ENCODE results near the gene RNF19B.

Gene RNF19B

GRCh38 chr1:32897082-32898049 lies 67.2 kb downstream of the RNF19B start:
- H3K4me1 ChIP-seq (ENCODE audit: control insufficient read depth in 2 of 2, insufficient read depth in 1 of 2, low read depth in 1 of 2, low read length in 2 of 2) = peaks cover 11 to 17% of the 10 kb centered on the region in 2 donors

GRCh38 chr1:32896451-32896850 lies 68.2 kb downstream of the RNF19B start:
- Histone ChIP-seq H2BK12ac (ENCODE audit: low read length) (no peak overlapping the region), H3K4me1 (ENCODE audit: control insufficient read depth in 2 of 2, insufficient read depth in 1 of 2, low read depth in 1 of 2, low read length in 2 of 2) (peaks cover 11 to 17% of the 10 kb centered on the region in 2 donors), H3K4ac (ENCODE audit: low read length) (no peak overlapping the region), H3K27ac (replicated peaks; ENCODE audit: low read length) (no peak overlapping the region), H3K27me3 (ENCODE audit: control insufficient read depth in 3 of 3, insufficient read depth in 3 of 3, low read depth in 1 of 3, low read length in 3 of 3) (peaks cover 10 to 80% (median 28%) of the 10 kb centered on the region in 3 experiments), H2BK5ac (ENCODE audit: low read length) (no peak overlapping the region), H4K8ac (ENCODE audit: low read depth, low read length) (no peak overlapping the region), H2BK120ac (ENCODE audit: low read depth, low read length) (no peak overlapping the region), H3K9me3 (replicated peaks in 1 of 2; ENCODE audit: control insufficient read depth in 2 of 2, insufficient read depth in 1 of 2, low read depth in 1 of 2, low read length in 2 of 2) (peaks cover 0 to 5% of the 10 kb centered on the region in 2 donors), H4K91ac (ENCODE audit: low read depth, low read length, poor library complexity) (no peak overlapping the region), H3K23ac (ENCODE audit: low read depth, low read length, poor library complexity) (peak overlapping the region; percentile 58), H3K9ac (ENCODE audit: low read depth, low read length, poor library complexity) (no peak overlapping the region), H3K36me3 (replicated peaks in 1 of 2; ENCODE audit: control insufficient read depth in 2 of 2, insufficient read depth in 2 of 2, low read length in 2 of 2) (no peaks in the 10 kb centered on the region), H3K14ac (ENCODE audit: low read length) (no peak overlapping the region), H2BK15ac (ENCODE audit: low read length) (peak overlapping the region; percentile 39), H2AFZ (ENCODE audit: low read length) (no peak overlapping the region), H3K18ac (ENCODE audit: low read length) (peak overlapping the region; percentile 45), H3K4me2 (ENCODE audit: insufficient read depth, low read length, poor library complexity, severe bottlenecking) (no peak overlapping the region), H3K4me3 (ENCODE audit: low read length in 2 of 2) (no peak overlapping the region), H2AK5ac (ENCODE audit: low read depth, low read length) (peak overlapping the region; percentile 58), H3K79me1 (ENCODE audit: low read depth, low read length) (peaks cover 5% of the 10 kb centered on the region)
- no peak for DNase-seq (ENCODE audit: low spot score)
- WGBS, 2 donors (ENCODE audit: extremely low coverage in 2 of 2, insufficient read length in 2 of 2, insufficient replicate concordance in 1 of 2) = no CpG with 5 or more reads among the region's 5 CpGs

More at GRCh38 chr1:32897082-32898049, 67.2 kb downstream of the RNF19B start:
- H2AFZ ChIP-seq (ENCODE audit: low read length) = no peak overlapping the region
- no peak overlapping the region for H3K9ac ChIP-seq (ENCODE audit: low read depth, low read length, poor library complexity)
- peaks cover 10 to 79% (median 33%) of the 10 kb centered on the region in 3 experiments for H3K27me3 ChIP-seq (ENCODE audit: control insufficient read depth in 3 of 3, insufficient read depth in 3 of 3, low read depth in 1 of 3, low read length in 3 of 3)
- peaks cover 0 to 6% of the 10 kb centered on the region in 2 donors for H3K9me3 ChIP-seq (replicated peaks in 1 of 2; ENCODE audit: control insufficient read depth in 2 of 2, insufficient read depth in 1 of 2, low read depth in 1 of 2, low read length in 2 of 2)
- WGBS, 2 donors (ENCODE audit: extremely low coverage in 2 of 2, insufficient read length in 2 of 2, insufficient replicate concordance in 1 of 2) = no CpG with 5 or more reads among the region's 11 CpGs
- DNase-seq (ENCODE audit: low spot score) = no peak
- H4K8ac ChIP-seq (ENCODE audit: low read depth, low read length) = no peak overlapping the region
- no peak overlapping the region for H3K4me3 ChIP-seq (ENCODE audit: low read length in 2 of 2)
- H2BK5ac ChIP-seq (ENCODE audit: low read length) = no peak overlapping the region
- H3K18ac ChIP-seq (ENCODE audit: low read length) = no peak overlapping the region
- H3K4me2 ChIP-seq (ENCODE audit: insufficient read depth, low read length, poor library complexity, severe bottlenecking) = no peak overlapping the region
- no peak overlapping the region for H2AK5ac ChIP-seq (ENCODE audit: low read depth, low read length)
- peak overlapping the region; percentile 94 for H3K23ac ChIP-seq (ENCODE audit: low read depth, low read length, poor library complexity)
- no peak overlapping the region for H2BK120ac ChIP-seq (ENCODE audit: low read depth, low read length)
- no peak overlapping the region for H3K27ac ChIP-seq (replicated peaks; ENCODE audit: low read length)
- H2BK12ac ChIP-seq (ENCODE audit: low read length) = no peak overlapping the region
- H3K79me1 ChIP-seq (ENCODE audit: low read depth, low read length) = peaks cover 5% of the 10 kb centered on the region
- H3K4ac ChIP-seq (ENCODE audit: low read length) = no peak overlapping the region
- H3K36me3 ChIP-seq (replicated peaks in 1 of 2; ENCODE audit: control insufficient read depth in 2 of 2, insufficient read depth in 2 of 2, low read length in 2 of 2) = no peaks in the 10 kb centered on the region
- no peak overlapping the region for H4K91ac ChIP-seq (ENCODE audit: low read depth, low read length, poor library complexity)
- H2BK15ac ChIP-seq (ENCODE audit: low read length) = no peak overlapping the region
- H3K14ac ChIP-seq (ENCODE audit: low read length) = no peak overlapping the region

DNA sequence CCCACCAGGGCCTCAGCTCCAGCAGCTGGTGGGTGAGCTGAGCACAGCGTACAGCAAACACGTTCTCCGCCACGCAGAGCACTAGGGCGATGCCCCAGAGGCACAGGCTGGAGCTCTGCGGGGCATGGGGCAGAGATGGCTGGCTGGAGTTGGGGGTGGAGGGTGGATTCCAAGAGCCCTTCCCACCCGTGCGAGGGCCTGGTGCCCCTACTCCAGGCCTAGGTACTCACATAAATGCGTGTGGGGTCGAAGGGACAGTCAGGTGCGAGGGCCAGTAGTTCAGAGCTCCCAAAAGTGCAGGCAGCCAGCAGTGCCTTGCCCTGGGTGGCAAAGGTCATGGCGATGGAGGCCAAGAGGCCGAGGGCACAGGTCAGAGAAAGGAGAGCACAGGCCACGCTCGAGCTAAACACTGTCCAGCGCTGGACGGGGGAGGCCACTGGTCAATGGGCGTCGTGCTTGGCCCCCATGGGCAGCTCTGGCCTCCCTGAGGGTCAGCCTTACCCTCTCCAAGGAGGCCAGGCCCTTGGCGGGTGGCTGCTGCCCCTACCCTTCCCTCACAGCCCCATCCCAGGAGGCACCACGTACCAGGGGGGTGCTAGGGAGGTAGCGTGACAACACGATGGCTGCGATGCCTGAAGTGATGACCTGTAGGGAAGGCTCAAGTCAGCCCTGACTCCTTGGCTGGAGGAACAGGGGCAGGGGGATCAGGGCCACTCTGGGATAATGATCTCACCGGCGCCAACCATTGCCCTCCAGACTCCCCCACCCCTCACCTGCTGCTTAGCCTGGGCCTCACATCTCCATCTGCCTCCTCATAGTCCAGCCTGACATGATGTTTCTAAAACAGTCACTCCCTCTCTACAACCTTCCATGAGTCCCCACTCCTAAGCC lies 69.0 kb downstream of the RNF19B start:
- no peak overlapping the region for H3K27ac ChIP-seq (replicated peaks; ENCODE audit: low read length)
- H4K8ac ChIP-seq (ENCODE audit: low read depth, low read length) = no peak overlapping the region
- no peaks in the 10 kb centered on the region for H3K36me3 ChIP-seq (replicated peaks in 1 of 2; ENCODE audit: control insufficient read depth in 2 of 2, insufficient read depth in 2 of 2, low read length in 2 of 2)
- peak overlapping the region; percentile 60 for H2BK5ac ChIP-seq (ENCODE audit: low read length)
- H3K14ac ChIP-seq (ENCODE audit: low read length) = peak overlapping the region; percentile 50
- H3K23ac ChIP-seq (ENCODE audit: low read depth, low read length, poor library complexity) = peak overlapping the region; percentile 62
- peak overlapping the region; percentile 95 for H2BK12ac ChIP-seq (ENCODE audit: low read length)
- peak overlapping the region; percentile 72 for H3K9ac ChIP-seq (ENCODE audit: low read depth, low read length, poor library complexity)
- WGBS, 2 donors (ENCODE audit: extremely low coverage in 2 of 2, insufficient read length in 2 of 2, insufficient replicate concordance in 1 of 2) = no CpG with 5 or more reads among the region's 26 CpGs
- H3K18ac ChIP-seq (ENCODE audit: low read length) = peak overlapping the region; percentile 89
- peaks cover 0 to 5% of the 10 kb centered on the region in 2 donors for H3K9me3 ChIP-seq (replicated peaks in 1 of 2; ENCODE audit: control insufficient read depth in 2 of 2, insufficient read depth in 1 of 2, low read depth in 1 of 2, low read length in 2 of 2)
- H2BK120ac ChIP-seq (ENCODE audit: low read depth, low read length) = peak overlapping the region; percentile 72
- no peak overlapping the region for H3K4me2 ChIP-seq (ENCODE audit: insufficient read depth, low read length, poor library complexity, severe bottlenecking)
- peak overlapping the region; percentile 89 for H2BK15ac ChIP-seq (ENCODE audit: low read length)
- no peak overlapping the region for H2AFZ ChIP-seq (ENCODE audit: low read length)
- H3K4me1 ChIP-seq (ENCODE audit: control insufficient read depth in 2 of 2, insufficient read depth in 1 of 2, low read depth in 1 of 2, low read length in 2 of 2) = peaks cover 11 to 15% of the 10 kb centered on the region in 2 donors
- H4K91ac ChIP-seq (ENCODE audit: low read depth, low read length, poor library complexity) = no peak overlapping the region
- H3K27me3 ChIP-seq (ENCODE audit: control insufficient read depth in 3 of 3, insufficient read depth in 3 of 3, low read depth in 1 of 3, low read length in 3 of 3) = peaks cover 6 to 78% (median 20%) of the 10 kb centered on the region in 3 experiments
- H3K79me1 ChIP-seq (ENCODE audit: low read depth, low read length) = peaks cover 8% of the 10 kb centered on the region
- no peak overlapping the region for H3K4ac ChIP-seq (ENCODE audit: low read length)
- DNase-seq (ENCODE audit: low spot score) = no peak
- peak overlapping the region; percentile 58 for H2AK5ac ChIP-seq (ENCODE audit: low read depth, low read length)
- no peak overlapping the region for H3K4me3 ChIP-seq (ENCODE audit: low read length in 2 of 2)

Measured in neuronal stem cell (in vitro differentiated cells).